Upper lobe of right lung (tissue), 1 donor: ENCODE results near the gene NTMT2. TPM values are rescaled to one million over a fixed set of nuclear protein-coding genes. Genes with fewer than 3 reads are reported as not detected.

Experiments
- ATAC-seq: fragments of 200-7000 bp; cut with Tn5 transposase; one replicate; pipeline ENCODE4 v1.9.1; 2020; ENCODE audit warnings: mild to moderate bottlenecking, moderate library complexity
- DNase-seq: peaks from one replicate; pipeline ENCODE4 v3.0.0-alpha.2; 2020
- H3K27ac ChIP-seq: fragments of 200-600 bp; one replicate; pipeline ENCODE4 v1.8.0; 2022
- H3K27me3 ChIP-seq: fragments of 200-600 bp; one replicate; pipeline ENCODE4 v1.8.0; 2022; ENCODE audit warnings: mild to moderate bottlenecking
- H3K36me3 ChIP-seq: fragments of 200-600 bp; one replicate; pipeline ENCODE4 v1.8.0; 2022
- H3K4me1 ChIP-seq: fragments of 200-600 bp; one replicate; pipeline ENCODE4 v1.8.0; 2022
- H3K4me3 ChIP-seq: fragments of 200-600 bp; one replicate; pipeline ENCODE4 v1.8.0; 2022; ENCODE audit warnings: mild to moderate bottlenecking
- H3K9me3 ChIP-seq: fragments of 200-600 bp; one replicate; pipeline ENCODE4 v1.8.0; 2022
- intact Hi-C: fragments of 100-400 bp; cut with DNase I; formaldehyde crosslinking; loops from one replicate; pipeline ENCODE4 v1.11.0; 2022
- total RNA-seq: library from RNA; stranded (reverse); fragmentation: NEBNext Ultra II Directional; extraction: Animal tissue kit (Norgen Biotek cat#: 25700); gene quantifications from one replicate; pipeline ENCODE4 v1.2.1, GENCODE V29; 2021
- TF ChIP-seq, protein P1 (sequence below): fragments of 200-600 bp; IDR thresholded peaks from one replicate; pipeline ENCODE4 v1.8.0; 2022; ENCODE audit warnings: antibody characterized with exemption
- donor health status: DM: no; HTN: yes; CAD: no; lungs with severe emphysema.

Gene NTMT2
- total RNA-seq, 1 donor from 2014 or later, result not detected

DNA sequence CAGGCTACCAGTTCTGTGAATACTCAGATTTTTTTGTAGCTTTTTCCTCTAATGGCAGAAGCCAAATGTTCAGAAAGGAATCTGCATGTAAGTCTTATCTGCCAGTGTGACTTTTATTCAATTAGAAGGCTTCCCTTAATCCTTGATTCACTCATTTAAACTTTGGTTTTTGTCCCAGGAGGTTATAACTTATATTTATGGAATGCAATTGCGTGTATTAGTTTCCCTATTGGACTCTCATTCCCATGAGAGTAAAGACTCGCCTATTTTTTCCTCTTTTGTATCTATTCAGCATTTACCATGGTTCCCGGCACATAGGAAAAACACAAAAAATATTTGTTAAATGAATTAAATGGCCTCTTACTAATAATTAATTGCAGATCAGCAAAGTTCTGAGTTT lies 3.5 kb downstream of the NTMT2 start:
- Histone ChIP-seq H3K9me3 (no peaks in the 10 kb centered on the region), H3K36me3 (no peaks in the 10 kb centered on the region), H3K27ac (no peak overlapping the region), H3K27me3 (no peaks in the 10 kb centered on the region), H3K4me3 (no peak overlapping the region), H3K4me1 (no peaks in the 10 kb centered on the region)
- DNase-seq (no peak), ATAC-seq (no peak)
- TF ChIP-seq, protein P1, sequence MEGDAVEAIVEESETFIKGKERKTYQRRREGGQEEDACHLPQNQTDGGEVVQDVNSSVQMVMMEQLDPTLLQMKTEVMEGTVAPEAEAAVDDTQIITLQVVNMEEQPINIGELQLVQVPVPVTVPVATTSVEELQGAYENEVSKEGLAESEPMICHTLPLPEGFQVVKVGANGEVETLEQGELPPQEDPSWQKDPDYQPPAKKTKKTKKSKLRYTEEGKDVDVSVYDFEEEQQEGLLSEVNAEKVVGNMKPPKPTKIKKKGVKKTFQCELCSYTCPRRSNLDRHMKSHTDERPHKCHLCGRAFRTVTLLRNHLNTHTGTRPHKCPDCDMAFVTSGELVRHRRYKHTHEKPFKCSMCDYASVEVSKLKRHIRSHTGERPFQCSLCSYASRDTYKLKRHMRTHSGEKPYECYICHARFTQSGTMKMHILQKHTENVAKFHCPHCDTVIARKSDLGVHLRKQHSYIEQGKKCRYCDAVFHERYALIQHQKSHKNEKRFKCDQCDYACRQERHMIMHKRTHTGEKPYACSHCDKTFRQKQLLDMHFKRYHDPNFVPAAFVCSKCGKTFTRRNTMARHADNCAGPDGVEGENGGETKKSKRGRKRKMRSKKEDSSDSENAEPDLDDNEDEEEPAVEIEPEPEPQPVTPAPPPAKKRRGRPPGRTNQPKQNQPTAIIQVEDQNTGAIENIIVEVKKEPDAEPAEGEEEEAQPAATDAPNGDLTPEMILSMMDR, result no peak
- intact Hi-C loops, result no loop called here

DNA sequence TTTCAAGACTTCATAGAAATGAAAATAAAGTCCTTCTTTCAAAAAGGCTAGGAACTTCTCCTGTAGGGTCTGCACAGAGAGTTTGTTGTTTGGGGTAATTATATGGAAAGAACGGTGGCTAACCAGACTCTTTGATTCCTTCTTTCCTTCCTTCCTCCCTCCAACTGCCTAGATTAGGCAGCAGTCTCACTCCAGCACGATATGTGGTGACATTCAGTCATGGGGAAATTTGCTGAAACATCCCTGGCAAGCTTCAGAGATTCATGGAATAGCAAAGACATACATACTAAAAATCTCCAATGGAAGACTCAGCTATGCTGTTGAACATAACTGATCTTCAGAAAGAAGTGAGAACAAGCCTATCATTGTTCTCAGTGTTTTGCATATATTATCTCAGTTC lies 4.3 kb downstream of the NTMT2 start:
- H3K9me3 ChIP-seq, result no peaks in the 10 kb centered on the region
- no peak for DNase-seq
- H3K4me3 ChIP-seq, result no peak overlapping the region
- H3K36me3 ChIP-seq, result no peaks in the 10 kb centered on the region
- H3K27ac ChIP-seq, result no peak overlapping the region
- no peaks in the 10 kb centered on the region for H3K4me1 ChIP-seq
- TF ChIP-seq, protein P1, result no peak
- intact Hi-C loops, result no loop called here
- no peaks in the 10 kb centered on the region for H3K27me3 ChIP-seq
- no peak for ATAC-seq

DNA sequence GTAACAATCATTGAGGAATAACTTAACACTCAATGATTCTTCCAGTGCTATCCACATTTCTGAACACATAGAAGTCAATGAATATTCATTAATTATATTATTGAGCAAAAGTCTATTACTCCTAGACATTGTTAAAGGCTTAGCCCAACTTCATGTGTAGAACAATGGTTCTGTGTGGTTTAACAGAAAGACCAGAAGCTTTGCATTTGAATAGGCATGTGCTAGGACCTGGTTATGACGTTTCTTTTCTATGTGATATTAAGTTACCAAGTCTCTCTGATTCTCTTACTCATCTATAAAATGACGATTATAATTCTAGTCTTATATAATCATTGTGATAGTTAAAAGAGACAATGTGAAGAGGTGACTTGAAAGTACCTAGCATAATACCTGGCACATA lies 5.2 kb downstream of the NTMT2 start:
- H3K27me3 ChIP-seq, result no peaks in the 10 kb centered on the region
- no peak overlapping the region for H3K27ac ChIP-seq
- DNase-seq, result no peak
- H3K9me3 ChIP-seq, result no peaks in the 10 kb centered on the region
- TF ChIP-seq, protein P1, result no peak
- H3K4me1 ChIP-seq, result no peaks in the 10 kb centered on the region
- H3K4me3 ChIP-seq, result no peak overlapping the region
- intact Hi-C loops, result no loop called here
- ATAC-seq, result no peak
- no peaks in the 10 kb centered on the region for H3K36me3 ChIP-seq

DNA sequence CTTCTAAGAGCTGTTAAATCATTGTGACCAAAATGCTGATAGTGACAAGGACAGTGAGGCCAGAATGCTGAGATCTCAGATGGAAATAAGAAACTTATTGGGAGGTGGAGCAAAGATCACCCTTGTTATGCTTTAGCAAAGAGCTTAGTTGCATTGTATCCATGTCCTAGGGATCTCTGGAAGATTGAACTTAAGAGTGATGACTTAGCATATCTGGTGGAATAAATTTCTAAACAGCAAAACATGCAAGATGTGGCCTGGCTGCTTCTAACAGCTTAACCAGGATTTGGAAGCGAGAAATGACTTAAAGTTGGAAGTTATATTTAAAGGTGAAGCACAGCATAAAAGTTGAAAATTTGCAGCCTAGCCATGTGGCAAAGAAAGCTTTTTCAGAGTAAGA lies 7.7 kb downstream of the NTMT2 start:
- TF ChIP-seq, protein P1, result no peak
- no peak for ATAC-seq
- Histone ChIP-seq H3K27me3 (no peaks in the 10 kb centered on the region), H3K27ac (no peak overlapping the region), H3K36me3 (no peaks in the 10 kb centered on the region), H3K4me3 (no peak overlapping the region), H3K4me1 (no peaks in the 10 kb centered on the region), H3K9me3 (no peaks in the 10 kb centered on the region)
- intact Hi-C loops, result no loop called here
- DNase-seq, result no peak

DNA sequence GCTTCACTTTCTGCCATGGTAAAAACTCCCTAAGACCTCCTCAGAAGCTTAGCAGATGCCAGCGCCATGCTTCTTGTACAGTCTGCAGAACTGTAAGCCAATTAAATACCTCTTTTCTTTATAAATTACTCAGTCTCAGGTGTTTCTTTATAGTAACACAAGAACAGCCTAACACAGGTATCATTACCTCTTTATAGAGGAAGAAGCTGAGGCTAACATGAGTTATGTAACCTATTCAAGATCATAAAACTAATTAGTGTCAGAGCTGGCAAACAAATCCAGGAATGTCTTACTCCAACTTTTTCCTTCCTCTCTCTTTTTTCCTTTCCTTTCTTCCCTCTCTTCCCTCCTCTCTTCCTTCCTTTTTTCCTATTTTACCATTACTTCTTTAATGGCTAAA lies 9.3 kb downstream of the NTMT2 start:
- no peak for ATAC-seq
- no peak for DNase-seq
- Histone ChIP-seq H3K9me3 (no peaks in the 10 kb centered on the region), H3K36me3 (no peaks in the 10 kb centered on the region), H3K4me3 (no peak overlapping the region), H3K27me3 (no peaks in the 10 kb centered on the region), H3K4me1 (no peaks in the 10 kb centered on the region), H3K27ac (no peak overlapping the region)
- intact Hi-C loops, result no loop called here
- TF ChIP-seq, protein P1, result no peak

DNA sequence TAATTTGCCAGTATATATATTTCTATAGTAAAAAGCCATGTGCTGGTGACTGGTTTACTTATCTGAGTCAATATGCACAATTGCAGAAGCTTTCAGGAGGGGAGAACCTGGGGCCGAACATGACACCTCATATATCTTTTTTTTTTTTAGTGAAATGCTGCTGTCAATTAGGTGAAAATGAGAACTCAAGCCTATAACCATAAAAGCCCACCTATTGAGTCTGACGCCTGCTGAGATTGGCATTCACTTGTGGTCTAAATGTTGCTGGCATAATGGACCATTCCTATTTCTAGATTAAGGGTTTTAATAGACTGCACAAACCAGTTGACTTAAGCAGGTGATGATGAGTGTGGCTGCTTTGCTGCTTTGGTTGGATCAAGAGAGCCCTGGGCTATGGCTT lies 10.8 kb downstream of the NTMT2 start:
- Histone ChIP-seq H3K4me3 (no peak overlapping the region), H3K27ac (no peak overlapping the region), H3K9me3 (no peaks in the 10 kb centered on the region), H3K4me1 (no peaks in the 10 kb centered on the region), H3K36me3 (no peaks in the 10 kb centered on the region), H3K27me3 (no peaks in the 10 kb centered on the region)
- ATAC-seq (no peak), DNase-seq (no peak)
- TF ChIP-seq, protein P1, result no peak
- intact Hi-C loops, result no loop called here
